ENCODE results near the gene PAX9. TPM values are rescaled to one million over a fixed set of nuclear protein-coding genes. Genes with fewer than 3 reads are reported as not detected.
A peak's percentile ranks its signal among the peaks of the same experiment; 100 is the strongest.

Gene PAX9
- total and polyA plus RNA-seq, 8 donors: 0.35 to 1.4 (median 0.51) TPM

- TF ChIP-seq, protein P1, sequence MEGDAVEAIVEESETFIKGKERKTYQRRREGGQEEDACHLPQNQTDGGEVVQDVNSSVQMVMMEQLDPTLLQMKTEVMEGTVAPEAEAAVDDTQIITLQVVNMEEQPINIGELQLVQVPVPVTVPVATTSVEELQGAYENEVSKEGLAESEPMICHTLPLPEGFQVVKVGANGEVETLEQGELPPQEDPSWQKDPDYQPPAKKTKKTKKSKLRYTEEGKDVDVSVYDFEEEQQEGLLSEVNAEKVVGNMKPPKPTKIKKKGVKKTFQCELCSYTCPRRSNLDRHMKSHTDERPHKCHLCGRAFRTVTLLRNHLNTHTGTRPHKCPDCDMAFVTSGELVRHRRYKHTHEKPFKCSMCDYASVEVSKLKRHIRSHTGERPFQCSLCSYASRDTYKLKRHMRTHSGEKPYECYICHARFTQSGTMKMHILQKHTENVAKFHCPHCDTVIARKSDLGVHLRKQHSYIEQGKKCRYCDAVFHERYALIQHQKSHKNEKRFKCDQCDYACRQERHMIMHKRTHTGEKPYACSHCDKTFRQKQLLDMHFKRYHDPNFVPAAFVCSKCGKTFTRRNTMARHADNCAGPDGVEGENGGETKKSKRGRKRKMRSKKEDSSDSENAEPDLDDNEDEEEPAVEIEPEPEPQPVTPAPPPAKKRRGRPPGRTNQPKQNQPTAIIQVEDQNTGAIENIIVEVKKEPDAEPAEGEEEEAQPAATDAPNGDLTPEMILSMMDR (IDR thresholded peaks at IDR 0.05): no peak
- Histone ChIP-seq H3K36me3 (no peaks in the 10 kb centered on the region), H3K4me1 (peaks cover 21 to 54% of the 10 kb centered on the region in 2 donors), H3K27ac (no peak overlapping the region), H3K4me3 (no peak overlapping the region), H3K27me3 (peaks cover 100% of the 10 kb centered on the region in 2 donors), H3K9me3 (no peaks in the 10 kb centered on the region)
- ATAC-seq (no peak), DNase-seq (no peak)
- intact Hi-C loops (cut with DNase I): no loop called here
These were observed 2.4 kb upstream of the PAX9 start for GRCh38 chr14:36659010-36659821.

GRCh38 chr14:36659822-36660735 lies 1.6 kb upstream of the PAX9 start:
- Histone ChIP-seq H3K27me3 (peaks cover 100% of the 10 kb centered on the region in 2 donors), H3K27ac (no peak overlapping the region), H3K36me3 (no peaks in the 10 kb centered on the region), H3K4me3 (no peak overlapping the region), H3K9me3 (no peaks in the 10 kb centered on the region), H3K4me1 (peaks cover 21 to 60% of the 10 kb centered on the region in 2 donors)
- ATAC-seq (no peak), DNase-seq (no peak)
- TF ChIP-seq, protein P1 (IDR thresholded peaks at IDR 0.05): no peak
- intact Hi-C loops (cut with DNase I): no loop called here

- ATAC-seq: peak; percentile 3
- intact Hi-C loops (cut with DNase I): no loop called here
These were observed 739 bp upstream of the PAX9 start for GRCh38 chr14:36660736-36661505.

GRCh38 chr14:36662258-36662542 lies 540 bp downstream of the PAX9 start:
- ATAC-seq: no peak
- H3K9me3 ChIP-seq: no peaks in the 10 kb centered on the region
- peak overlapping the region; percentile 9 to 25 for H3K4me3 ChIP-seq
- H3K27me3 ChIP-seq: peaks cover 100% of the 10 kb centered on the region in 2 donors
- intact Hi-C loops (cut with DNase I): no loop called here
- H3K36me3 ChIP-seq: no peaks in the 10 kb centered on the region
- peaks cover 15 to 43% of the 10 kb centered on the region in 2 donors for H3K4me1 ChIP-seq
- no peak overlapping the region for H3K27ac ChIP-seq
- TF ChIP-seq, protein P1 (IDR thresholded peaks at IDR 0.05): no peak
- DNase-seq: no peak

More at GRCh38 chr14:36660736-36661505, 739 bp upstream of the PAX9 start:
- peaks cover 100% of the 10 kb centered on the region in 2 donors for H3K27me3 ChIP-seq
- peak in 1 of 4 donors; percentile 71 for DNase-seq
- no peaks in the 10 kb centered on the region for H3K9me3 ChIP-seq
- TF ChIP-seq, protein P1 (IDR thresholded peaks at IDR 0.05): no peak
- H3K27ac ChIP-seq: no peak overlapping the region
- peaks cover 21 to 55% of the 10 kb centered on the region in 2 donors for H3K4me1 ChIP-seq
- H3K4me3 ChIP-seq: peak overlapping the region in 1 of 2 donors; percentile 25
- H3K36me3 ChIP-seq: no peaks in the 10 kb centered on the region
